Hypothalamus (tissue), 51 donors: Measurements from ENCODE around the gene MAGOH.
A peak's percentile ranks its signal among the peaks of the same experiment; 100 is the strongest.
"Not testable (repeated sequence)": the region's sequence is repeated elsewhere in the genome, so short reads cannot be mapped to it uniquely, and the experiment has no call there.

Experiments used
- DNase-seq, 51 donors: peaks; one replicate each; lab custom pipeline; 2025; lab: John Stamatoyannopoulos, UW

Gene MAGOH

GRCh38 chr1:53238197-53239155 is at the start of gene MAGOH:
Gene MAGOH, minus strand, starts transcription at chr1:53238518. Its CDS starts 70 bp downstream, at chr1:53238448.
- peak; percentile 34 to 96 (median 91) for DNase-seq

GRCh38 chr1:53286955-53287354 is 48.6 kb upstream of the MAGOH start:
- no peak for DNase-seq

- DNase-seq, result no peak
Observed at GRCh38 chr1:53285969-53286760, 47.8 kb upstream of the MAGOH start.

- no peak for DNase-seq
Observed at GRCh38 chr1:53285546-53285945, 47.2 kb upstream of the MAGOH start.

- no peak for DNase-seq
Observed at GRCh38 chr1:53284224-53285020, 46.1 kb upstream of the MAGOH start.

GRCh38 chr1:53283156-53283555 is 44.8 kb upstream of the MAGOH start:
- DNase-seq, result not testable (repeated sequence)

- no peak for DNase-seq
Observed at GRCh38 chr1:53281133-53281532, 42.8 kb upstream of the MAGOH start.

GRCh38 chr1:53280496-53280895 is 42.2 kb upstream of the MAGOH start:
- DNase-seq, result no peak

GRCh38 chr1:53279296-53280200 is 41.2 kb upstream of the MAGOH start:
- peak in 1 of 51 donors; percentile 2 for DNase-seq

- DNase-seq, result peak in 33 of 51 donors; percentile 8 to 65 (median 31)
Observed at GRCh38 chr1:53278298-53278725, 40.0 kb upstream of the MAGOH start.

GRCh38 chr1:53277326-53277725 is 39.0 kb upstream of the MAGOH start:
- no peak for DNase-seq

- no peak for DNase-seq
Observed at GRCh38 chr1:53276902-53277281, 38.6 kb upstream of the MAGOH start.

GRCh38 chr1:53276153-53276901 is 38.0 kb upstream of the MAGOH start:
- DNase-seq, result no peak

GRCh38 chr1:53275566-53275965 is 37.2 kb upstream of the MAGOH start:
- DNase-seq, result no peak

GRCh38 chr1:53274541-53275185 is 36.3 kb upstream of the MAGOH start:
- no peak for DNase-seq

GRCh38 chr1:53274026-53274425 is 35.7 kb upstream of the MAGOH start:
- DNase-seq, result no peak

GRCh38 chr1:53273526-53273925 is 35.2 kb upstream of the MAGOH start:
- no peak for DNase-seq

- no peak for DNase-seq
Observed at GRCh38 chr1:53272349-53272748, 34.0 kb upstream of the MAGOH start.
